H9 (cell line): ENCODE data around the gene RPS14. TPM values are rescaled to one million over a fixed set of nuclear protein-coding genes. Genes with fewer than 3 reads are reported as not detected.

Experiments
- DNase-seq: peaks from one replicate; pipeline ENCODE4 v3.0.0-alpha.2; 2017
- H2AFZ ChIP-seq: one replicate; pipeline ENCODE4 v1.6.1; 2013; ENCODE audit warnings: mild to moderate bottlenecking, low read length, control low read depth, moderate library complexity
- H2AK5ac ChIP-seq: 2 replicates; pipeline ENCODE4 v1.6.1; 2013; ENCODE audit warnings: low read length, control low read depth, mixed read lengths; ENCODE audit not compliant: insufficient read length
- H2BK120ac ChIP-seq: one replicate; pipeline ENCODE4 v1.6.1; 2013; ENCODE audit warnings: low read depth, mild to moderate bottlenecking, low read length, control low read depth, inconsistent platforms; ENCODE audit not compliant: poor library complexity, severe bottlenecking
- H2BK12ac ChIP-seq: 2 replicates; pipeline ENCODE4 v1.6.1; 2013; ENCODE audit warnings: low read length, control low read depth, mixed read lengths, low read depth; ENCODE audit not compliant: insufficient read length
- H2BK15ac ChIP-seq: 2 replicates; pipeline ENCODE4 v1.6.1; 2013; ENCODE audit warnings: low read depth, low read length, control low read depth
- H2BK20ac ChIP-seq: one replicate; pipeline ENCODE4 v1.6.1; 2013; ENCODE audit warnings: low read depth, mild to moderate bottlenecking, low read length, control low read depth, inconsistent platforms; ENCODE audit not compliant: poor library complexity, severe bottlenecking
- H2BK5ac ChIP-seq: 2 replicates; pipeline ENCODE4 v1.6.1; 2013; ENCODE audit warnings: low read length, control low read depth, mixed read lengths; ENCODE audit not compliant: insufficient read length
- H3K14ac ChIP-seq: 2 replicates; pipeline ENCODE4 v1.6.1; 2013; ENCODE audit warnings: low read length, control low read depth; ENCODE audit not compliant: insufficient read depth
- H3K18ac ChIP-seq: 2 replicates; pipeline ENCODE4 v1.6.1; 2013; ENCODE audit warnings: low read depth, mild to moderate bottlenecking, mixed read lengths, low read length, control low read depth; ENCODE audit not compliant: insufficient read length
- H3K23ac ChIP-seq: 2 replicates; pipeline ENCODE4 v1.6.1; 2013; ENCODE audit warnings: low read length, control low read depth, mixed read lengths, low read depth; ENCODE audit not compliant: insufficient read length
- H3K23me2 ChIP-seq: 2 replicates; pipeline ENCODE4 v1.6.1; 2013; ENCODE audit warnings: low read depth, mild to moderate bottlenecking, mixed read lengths, low read length, control low read depth; ENCODE audit not compliant: insufficient read length, poor library complexity, severe bottlenecking
- H3K27ac ChIP-seq: 2 replicates; pipeline ENCODE4 v1.5.1; 2013; ENCODE audit warnings: low read length, control low read depth, mixed read lengths, low read depth; ENCODE audit not compliant: insufficient read length
- H3K27me3 ChIP-seq: 2 replicates; pipeline ENCODE4 v1.6.1; 2013; ENCODE audit warnings: low read length, control low read depth, inconsistent platforms; ENCODE audit not compliant: insufficient read depth
- H3K4ac ChIP-seq: 2 replicates; pipeline ENCODE4 v1.6.1; 2013; ENCODE audit warnings: low read depth, mild to moderate bottlenecking, control low read depth, inconsistent platforms, low read length, moderate library complexity
- H3K4me1 ChIP-seq: 2 replicates; pipeline ENCODE4 v1.6.1; 2013; ENCODE audit warnings: low read length, control low read depth, inconsistent platforms; ENCODE audit not compliant: insufficient read depth
- H3K4me2 ChIP-seq: 2 replicates; pipeline ENCODE4 v1.6.1; 2013; ENCODE audit warnings: low read length, control low read depth, mixed read lengths; ENCODE audit not compliant: insufficient read length, insufficient read depth
- H3K56ac ChIP-seq: 2 replicates; pipeline ENCODE4 v1.6.1; 2013; ENCODE audit warnings: low read depth, mild to moderate bottlenecking, mixed read lengths, low read length, control low read depth; ENCODE audit not compliant: insufficient read length
- H3K79me1 ChIP-seq: 2 replicates; pipeline ENCODE4 v1.6.1; 2013; ENCODE audit warnings: low read depth, mild to moderate bottlenecking, moderate library complexity, low read length, control low read depth, inconsistent platforms; ENCODE audit not compliant: insufficient read depth, poor library complexity, severe bottlenecking
- H3K79me2 ChIP-seq: 2 replicates; pipeline ENCODE4 v1.6.1; 2013; ENCODE audit warnings: low read length, control low read depth, inconsistent platforms; ENCODE audit not compliant: insufficient read depth
- H3K9ac ChIP-seq: 2 replicates; pipeline ENCODE4 v1.6.1; 2013; ENCODE audit warnings: low read length, control low read depth, mixed read lengths; ENCODE audit not compliant: insufficient read length; ENCODE audit errors: extremely low read depth
- H3K9me3 ChIP-seq: one replicate; pipeline ENCODE4 v1.6.1; 2013; ENCODE audit warnings: low read depth, low read length, inconsistent platforms; ENCODE audit not compliant: control insufficient read depth
- H3T11ph ChIP-seq: one replicate; pipeline ENCODE4 v1.6.1; 2013; ENCODE audit warnings: mild to moderate bottlenecking, low read length, control low read depth, inconsistent platforms
- H4K20me1 ChIP-seq: one replicate; pipeline ENCODE4 v1.6.1; 2013; ENCODE audit not compliant: control insufficient read depth, insufficient read length, insufficient read depth
- H4K5ac ChIP-seq: 2 replicates; pipeline ENCODE4 v1.6.1; 2013; ENCODE audit warnings: low read depth, mild to moderate bottlenecking, mixed read lengths, low read length, control low read depth; ENCODE audit not compliant: insufficient read length
- H4K8ac ChIP-seq: replicated peaks from 2 replicates; pipeline ENCODE4 v1.6.1; 2013; ENCODE audit warnings: low read length, control low read depth, mixed read lengths, low read depth; ENCODE audit not compliant: insufficient read length
- H4K91ac ChIP-seq: 2 replicates; pipeline ENCODE4 v1.6.1; 2013; ENCODE audit warnings: low read depth, mild to moderate bottlenecking, moderate library complexity, mixed read lengths, low read length, control low read depth; ENCODE audit not compliant: insufficient read length
- H3K27ac Mint-ChIP-seq, 3 experiments: 2 replicates in 2 of 3; 3 replicates in 1 of 3; pipeline ENCODE4 v1.8.0; 2020 to 2021; ENCODE audit warnings: mixed read lengths in 3 of 3, mild to moderate bottlenecking in 1 of 3, moderate library complexity in 1 of 3
- H3K27me3 Mint-ChIP-seq: 2 replicates; pipeline ENCODE4 v1.8.0; 2021; ENCODE audit warnings: low read depth, mild to moderate bottlenecking, moderate library complexity, mixed read lengths
- H3K36me3 Mint-ChIP-seq, 3 experiments: 2 replicates in 2 of 3; 3 replicates in 1 of 3; pipeline ENCODE4 v1.8.0; 2020 to 2021; ENCODE audit warnings: low read depth in 3 of 3, mixed read lengths in 3 of 3; ENCODE audit not compliant: insufficient read depth in 1 of 3
- H3K4me1 Mint-ChIP-seq, 2 experiments: 2 replicates each; pipeline ENCODE4 v1.8.0; 2020; ENCODE audit warnings: mixed read lengths in 2 of 2
- H3K4me3 Mint-ChIP-seq, 2 experiments: 2 replicates in 1 of 2; 3 replicates in 1 of 2; pipeline ENCODE4 v1.8.0; 2020 to 2021; ENCODE audit warnings: mild to moderate bottlenecking in 2 of 2, mixed read lengths in 2 of 2, moderate library complexity in 1 of 2
- H3K9me3 Mint-ChIP-seq, 2 experiments: 2 replicates in 1 of 2; 3 replicates in 1 of 2; pipeline ENCODE4 v1.8.0; 2020; ENCODE audit warnings: mild to moderate bottlenecking in 2 of 2, mixed read lengths in 2 of 2, moderate library complexity in 1 of 2
- CTCF ChIP-seq: fragments of 200-600 bp; sonication (generic); conservative IDR thresholded peaks from 3 replicates; pipeline ENCODE4 v1.8.0; 2021; ENCODE audit warnings: antibody characterized with exemption, mild to moderate bottlenecking
- WGBS: extraction: QIAGEN DNeasy Blood & Tissue Kit; methylation state at CpG from one replicate; pipeline ENCODE4 v1.1.7; 2013; ENCODE audit warnings: missing lambda C conversion rate, low lambda C conversion rate, mixed read lengths; ENCODE audit not compliant: insufficient read length; ENCODE audit errors: extremely low coverage; 5-methylcytosine and 5-hydroxymethylcytosine counted together
- total RNA-seq: library from RNA; stranded (reverse); gene quantifications from 2 replicates; pipeline ENCODE4 v1.2.1, GENCODE V29; 2021

RPS14 gene
- total RNA-seq, 1 experiment from 2014 or later: 2,533 TPM

GRCh38 chr5:150452914-150453313 is 3.4 kb upstream of the RPS14 start:
- no peak for TF ChIP-seq CTCF
- no peak overlapping the region for H3K9ac ChIP-seq
- no peak overlapping the region for H3K14ac ChIP-seq
- Mint-ChIP-seq H3K4me3 (no peak overlapping the region), H3K27me3 (no peaks in the 10 kb centered on the region), H3K9me3 (peaks cover 3% of the 10 kb centered on the region in 2 experiments), H3K36me3 (peaks cover 14 to 21% (median 14%) of the 10 kb centered on the region in 3 experiments), H3K27ac (no peak overlapping the region), H3K4me1 (peaks cover 15 to 16% of the 10 kb centered on the region in 2 experiments)
- DNase-seq: no peak
- H3K27me3 ChIP-seq: no peaks in the 10 kb centered on the region
- H4K8ac ChIP-seq: no peak overlapping the region
- H2AFZ ChIP-seq: no peak overlapping the region
- no peak overlapping the region for H2BK20ac ChIP-seq
- no peak overlapping the region for H3K23ac ChIP-seq
- no peak overlapping the region for H3K18ac ChIP-seq
- no peak overlapping the region for H4K91ac ChIP-seq
- no peak overlapping the region for H4K5ac ChIP-seq
- H2BK12ac ChIP-seq: no peak overlapping the region
- no peak overlapping the region for H2AK5ac ChIP-seq
- peaks cover 1% of the 10 kb centered on the region for H3K79me1 ChIP-seq
- no peak overlapping the region for H3K4me2 ChIP-seq
- H3K27ac ChIP-seq: no peak overlapping the region
- H3K56ac ChIP-seq: no peak overlapping the region
- no peak overlapping the region for H2BK120ac ChIP-seq
- H3T11ph ChIP-seq: no peak overlapping the region
- peaks cover 8% of the 10 kb centered on the region for H3K23me2 ChIP-seq
- no CpG with 5 or more reads among the region's 4 CpGs for WGBS
- no peaks in the 10 kb centered on the region for H4K20me1 ChIP-seq
- peaks cover 4% of the 10 kb centered on the region; the same call in 1 of the 2 replicates for H3K4me1 ChIP-seq
- H3K9me3 ChIP-seq: no peaks in the 10 kb centered on the region
- H3K79me2 ChIP-seq: peaks cover 14% of the 10 kb centered on the region; the same call in 1 of the 2 replicates
- no peak overlapping the region for H2BK15ac ChIP-seq
- no peak overlapping the region for H3K4ac ChIP-seq
- no peak overlapping the region for H2BK5ac ChIP-seq
